Neural progenitor cell (in vitro differentiated cells): ENCODE results near the gene PLXNA4. TPM values are rescaled to one million over a fixed set of nuclear protein-coding genes. Genes with fewer than 3 reads are reported as not detected.

Experiments used
- DNase-seq: peaks from one replicate; pipeline ENCODE4 v3.0.0-alpha.2; 2016; ENCODE audit warnings: low spot score
- H2AFZ ChIP-seq: fragments of 200-600 bp; sonication (generic); replicated peaks from 2 replicates; pipeline ENCODE4 v1.6.1; 2016; ENCODE audit warnings: antibody characterized with exemption
- H3F3A ChIP-seq: fragments of 200-600 bp; sonication (generic); 2 replicates; pipeline ENCODE4 v1.6.1; 2016; ENCODE audit warnings: antibody characterized with exemption, low read depth
- H3K27ac ChIP-seq: fragments of 200-600 bp; sonication (generic); 2 replicates; pipeline ENCODE4 v1.5.1; 2016; ENCODE audit warnings: mild to moderate bottlenecking
- H3K27me3 ChIP-seq: fragments of 200-600 bp; sonication (generic); 2 replicates; pipeline ENCODE4 v1.6.1; 2016; ENCODE audit warnings: mild to moderate bottlenecking, moderate library complexity
- H3K36me3 ChIP-seq: fragments of 200-600 bp; sonication (generic); 2 replicates; pipeline ENCODE4 v1.5.1; 2016
- H3K4me1 ChIP-seq: fragments of 200-600 bp; sonication (generic); 2 replicates; pipeline ENCODE4 v1.6.1; 2016; ENCODE audit warnings: mixed run types
- H3K4me2 ChIP-seq: fragments of 200-600 bp; sonication (generic); 2 replicates; pipeline ENCODE4 v1.6.1; 2016
- H3K4me3 ChIP-seq: fragments of 200-600 bp; sonication (generic); 2 replicates; pipeline ENCODE4 v1.5.1; 2016
- H3K79me2 ChIP-seq: fragments of 200-600 bp; sonication (generic); 2 replicates; pipeline ENCODE4 v1.6.1; 2016; ENCODE audit warnings: low read depth
- H3K9ac ChIP-seq: fragments of 200-600 bp; sonication (generic); 2 replicates; pipeline ENCODE4 v1.6.1; 2016
- H3K9me3 ChIP-seq: fragments of 200-600 bp; sonication (generic); 2 replicates; pipeline ENCODE4 v1.5.1; 2016; ENCODE audit warnings: low read depth
- H4K20me1 ChIP-seq: fragments of 200-600 bp; sonication (generic); 2 replicates; pipeline ENCODE4 v1.6.1; 2016; ENCODE audit warnings: low read depth
- H3K27ac Mint-ChIP-seq: 3 replicates; pipeline ENCODE4 v1.8.0; 2021; ENCODE audit warnings: mixed read lengths
- H3K27me3 Mint-ChIP-seq: 2 replicates; pipeline ENCODE4 v1.8.0; 2022; ENCODE audit warnings: low read depth, mild to moderate bottlenecking, inconsistent platforms, moderate library complexity, mixed read lengths; ENCODE audit not compliant: insufficient read depth
- H3K36me3 Mint-ChIP-seq: 3 replicates; pipeline ENCODE4 v1.8.0; 2021; ENCODE audit warnings: mixed read lengths
- H3K4me1 Mint-ChIP-seq: 3 replicates; pipeline ENCODE4 v1.8.0; 2021; ENCODE audit warnings: mixed read lengths
- H3K4me3 Mint-ChIP-seq: 3 replicates; pipeline ENCODE4 v1.8.0; 2021; ENCODE audit warnings: mild to moderate bottlenecking, moderate library complexity, mixed read lengths
- H3K9me3 Mint-ChIP-seq: 3 replicates; pipeline ENCODE4 v1.8.0; 2020; ENCODE audit warnings: mixed read lengths
- CTCF ChIP-seq: fragments of 200-600 bp; sonication (generic); IDR thresholded peaks from 2 replicates; pipeline ENCODE4 v1.5.1; 2017; ENCODE audit warnings: antibody characterized with exemption, mild to moderate bottlenecking
- EZH2 ChIP-seq: fragments of 200-600 bp; sonication (generic); IDR thresholded peaks from 2 replicates; pipeline ENCODE4 v1.6.1; 2017; ENCODE audit warnings: antibody characterized with exemption, mild to moderate bottlenecking, moderate library complexity
- EZH2phosphoT487 ChIP-seq: fragments of 200-600 bp; sonication (generic); IDR thresholded peaks from 2 replicates; pipeline ENCODE4 v1.6.1; 2017; ENCODE audit warnings: antibody characterized with exemption
- total RNA-seq: library from RNA; depleted of rRNA; stranded (reverse); fragments of >200 nt; gene quantifications from 2 replicates; pipeline ENCODE4 v1.2.3, GENCODE V29; 2015; ENCODE audit warnings: low replicate concordance

The PLXNA4 gene
- total RNA-seq, 1 donor from 2014 or later, result 0.49 TPM

- Histone ChIP-seq H3K9me3 (no peaks in the 10 kb centered on the region), H3F3A (peaks cover 8% of the 10 kb centered on the region), H4K20me1 (no peaks in the 10 kb centered on the region), H3K4me2 (peak overlapping the region; percentile 72), H3K4me1 (peaks cover 28% of the 10 kb centered on the region), H3K27me3 (no peaks in the 10 kb centered on the region), H3K4me3 (peak overlapping the region; percentile 11), H3K79me2 (no peaks in the 10 kb centered on the region), H3K27ac (no peak overlapping the region), H3K36me3 (no peaks in the 10 kb centered on the region), H2AFZ (no peak overlapping the region), H3K9ac (no peak overlapping the region)
- H3K27ac Mint-ChIP-seq, result peak overlapping the region; percentile 48
- DNase-seq, result peak; percentile 39
- H3K9me3 Mint-ChIP-seq, result no peaks in the 10 kb centered on the region
- H3K36me3 Mint-ChIP-seq, result no peaks in the 10 kb centered on the region
- peaks cover 16% of the 10 kb centered on the region for H3K27me3 Mint-ChIP-seq
- TF ChIP-seq CTCF, result no peak
- no peak for TF ChIP-seq EZH2phosphoT487
- no peak for TF ChIP-seq EZH2
- peaks cover 34% of the 10 kb centered on the region for H3K4me1 Mint-ChIP-seq
- peak overlapping the region; percentile 57 for H3K4me3 Mint-ChIP-seq
These were observed 101.1 kb downstream of the PLXNA4 start for GRCh38 chr7:132475037-132475668.

- peaks cover 15% of the 10 kb centered on the region for H3K27me3 Mint-ChIP-seq
- no peak overlapping the region for H3K27ac ChIP-seq
These were observed 103.7 kb downstream of the PLXNA4 start for GRCh38 chr7:132472463-132473120.

GRCh38 chr7:132471515-132471914, 104.8 kb downstream of the PLXNA4 start:
- peaks cover 34% of the 10 kb centered on the region for H3K4me1 Mint-ChIP-seq
- Histone ChIP-seq H2AFZ (no peak overlapping the region), H3K4me2 (no peak overlapping the region), H3K27ac (no peak overlapping the region), H3K36me3 (no peaks in the 10 kb centered on the region), H4K20me1 (no peaks in the 10 kb centered on the region), H3K79me2 (no peaks in the 10 kb centered on the region), H3F3A (peaks cover 8% of the 10 kb centered on the region), H3K4me1 (peaks cover 28% of the 10 kb centered on the region), H3K4me3 (no peak overlapping the region), H3K9ac (no peak overlapping the region), H3K27me3 (no peaks in the 10 kb centered on the region), H3K9me3 (no peaks in the 10 kb centered on the region)
- peaks cover 18% of the 10 kb centered on the region for H3K27me3 Mint-ChIP-seq
- H3K36me3 Mint-ChIP-seq, result no peaks in the 10 kb centered on the region
- no peak for DNase-seq
- TF ChIP-seq CTCF (no peak), EZH2 (no peak), EZH2phosphoT487 (no peak)
- H3K9me3 Mint-ChIP-seq, result no peaks in the 10 kb centered on the region
- no peak overlapping the region for H3K4me3 Mint-ChIP-seq
- H3K27ac Mint-ChIP-seq, result no peak overlapping the region

More at GRCh38 chr7:132472463-132473120, 103.7 kb downstream of the PLXNA4 start:
- H3K9me3 Mint-ChIP-seq, result no peaks in the 10 kb centered on the region
- peaks cover 28% of the 10 kb centered on the region for H3K4me1 ChIP-seq
- H3K4me1 Mint-ChIP-seq, result peaks cover 34% of the 10 kb centered on the region
- no peaks in the 10 kb centered on the region for H3K9me3 ChIP-seq
- H3F3A ChIP-seq, result peaks cover 8% of the 10 kb centered on the region
- DNase-seq, result no peak
- no peak overlapping the region for H3K27ac Mint-ChIP-seq
- H3K36me3 ChIP-seq, result no peaks in the 10 kb centered on the region
- no peaks in the 10 kb centered on the region for H3K27me3 ChIP-seq
- no peaks in the 10 kb centered on the region for H4K20me1 ChIP-seq
- TF ChIP-seq EZH2 (no peak), EZH2phosphoT487 (no peak), CTCF (no peak)
- no peaks in the 10 kb centered on the region for H3K79me2 ChIP-seq
- no peak overlapping the region for H2AFZ ChIP-seq
- no peak overlapping the region for H3K4me3 Mint-ChIP-seq
- no peak overlapping the region for H3K4me2 ChIP-seq
- no peak overlapping the region for H3K9ac ChIP-seq
- H3K36me3 Mint-ChIP-seq, result no peaks in the 10 kb centered on the region
- no peak overlapping the region for H3K4me3 ChIP-seq
